Breast epithelium (tissue), 4 donors: Measurements from ENCODE around the gene RAB5B. TPM values are rescaled to one million over a fixed set of nuclear protein-coding genes. Genes with fewer than 3 reads are reported as not detected.
A peak's percentile ranks its signal among the peaks of the same experiment; 100 is the strongest.

Experiments
- DNase-seq, 2 donors: peaks; one replicate each; pipeline ENCODE4 v3.0.0-alpha.2; 2019; ENCODE audit warnings: low spot score in 2 of 2
- H3K27ac ChIP-seq, 2 donors: fragments of 200-600 bp; sonication (generic) in 1 of 2; one replicate each; pipeline ENCODE4 v1.5.1; 2016 to 2019; ENCODE audit warnings: mild to moderate bottlenecking in 1 of 2
- H3K27me3 ChIP-seq, 2 donors: fragments of 200-600 bp; sonication (generic) in 1 of 2; one replicate each; pipeline versions ENCODE4 v1.5.1 to v1.6.0; 2017 to 2019; ENCODE audit warnings: control low read depth in 1 of 2, mild to moderate bottlenecking in 1 of 2
- H3K36me3 ChIP-seq: fragments of 200-600 bp; one replicate; pipeline ENCODE4 v1.5.1; 2019
- H3K4me1 ChIP-seq, 2 donors: fragments of 200-600 bp; sonication (generic); one replicate each; pipeline ENCODE4 v1.5.1; 2016 to 2019; ENCODE audit warnings: control low read depth in 1 of 2
- H3K4me3 ChIP-seq, 3 donors: fragments of 200-600 bp; sonication (generic); 1 replicate in 2 of 3; 2 replicates in 1 of 3; pipeline ENCODE4 v1.5.1; 2016 to 2019; ENCODE audit warnings: mild to moderate bottlenecking in 3 of 3, moderate library complexity in 2 of 3
- H3K9me3 ChIP-seq, 2 donors: fragments of 200-600 bp; sonication (generic) in 1 of 2; one replicate each; pipeline ENCODE4 v1.5.1; 2016 to 2019; ENCODE audit warnings: control low read depth in 1 of 2
- POLR2A ChIP-seq: fragments of 450-650 bp; IDR thresholded peaks from one replicate; pipeline ENCODE4 v1.6.1; 2016; ENCODE audit warnings: antibody characterized with exemption, mild to moderate bottlenecking, moderate library complexity
- POLR2AphosphoS5 ChIP-seq, 3 donors: sonication (generic); formaldehyde crosslinking; IDR thresholded peaks; one replicate each; pipeline ENCODE4 v1.6.1; 2017; ENCODE audit warnings: antibody characterized with exemption in 3 of 3
- intact Hi-C: fragments of 100-400 bp; cut with DNase I; formaldehyde crosslinking; loops from one replicate; pipeline ENCODE4 v1.15.1; 2023; ENCODE audit warnings: low total_unique reads
- total RNA-seq, 3 donors: library from RNA; depleted of rRNA; stranded (reverse); fragments of >200 nt; gene quantifications; one replicate each; pipeline ENCODE4 v1.1.0, GENCODE V29; 2016
- TF ChIP-seq, protein P1 (sequence below), 3 donors: fragments of 450-650 bp; IDR thresholded peaks; one replicate each; pipeline ENCODE4 v1.5.1; 2016 to 2017; ENCODE audit warnings: antibody characterized with exemption in 3 of 3, mild to moderate bottlenecking in 3 of 3, moderate library complexity in 3 of 3

The RAB5B gene, protein sequence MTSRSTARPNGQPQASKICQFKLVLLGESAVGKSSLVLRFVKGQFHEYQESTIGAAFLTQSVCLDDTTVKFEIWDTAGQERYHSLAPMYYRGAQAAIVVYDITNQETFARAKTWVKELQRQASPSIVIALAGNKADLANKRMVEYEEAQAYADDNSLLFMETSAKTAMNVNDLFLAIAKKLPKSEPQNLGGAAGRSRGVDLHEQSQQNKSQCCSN
- 10 to 100 TPM; 74.9 to 98.8 (median 75.7) TPM for total RNA-seq

DNA sequence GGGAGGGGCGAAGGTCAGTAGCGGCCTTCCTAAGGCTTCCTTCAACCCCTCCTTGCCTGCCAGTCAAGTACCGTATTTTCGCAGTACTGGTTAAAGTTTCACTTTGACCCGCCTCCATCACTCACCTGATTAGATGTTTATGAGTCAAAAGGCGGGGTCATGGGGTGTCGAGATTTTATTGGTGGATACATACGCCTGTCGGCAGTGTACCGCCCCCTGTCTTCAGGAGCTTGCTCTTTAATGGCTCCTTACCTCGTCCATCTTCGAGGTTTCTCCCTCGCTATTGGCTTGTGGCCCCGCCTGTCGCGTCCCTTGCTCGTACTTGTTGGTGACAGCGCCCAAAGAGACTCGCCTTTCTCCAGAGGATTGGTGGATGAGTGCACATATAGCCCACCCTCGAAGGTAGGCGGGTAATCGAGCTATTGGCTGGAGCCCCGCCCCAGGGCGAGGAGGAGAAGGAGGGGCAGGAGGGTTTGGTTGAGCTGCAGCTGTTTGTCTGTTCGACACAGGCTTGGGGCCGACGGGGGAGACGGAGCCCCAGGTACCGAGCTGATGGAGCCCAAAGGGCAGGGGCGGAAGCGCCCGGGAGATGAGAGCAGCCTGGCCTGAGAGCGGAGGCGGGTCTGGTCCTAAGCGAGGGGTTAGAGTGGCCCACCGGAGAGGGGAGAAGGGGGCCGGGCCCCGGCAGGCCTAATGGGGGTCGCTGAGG lies at the start of gene RAB5B:
TSS of gene RAB5B (plus strand) at position 480 of the 709 bp plus-strand sequence. CDS start 12,883 bp downstream, outside the sequence.
- Histone ChIP-seq H3K9me3 (no peaks in the 10 kb centered on the region), H3K4me1 (no peaks in the 10 kb centered on the region), H3K4me3 (peak within 1 kb of the TSS; percentile 83 to 97 (median 96)), H3K36me3 (no peaks in the 10 kb centered on the region), H3K27me3 (no peaks in the 10 kb centered on the region), H3K27ac (peak within 1 kb of the TSS; percentile 97 to 98)
- TF ChIP-seq POLR2AphosphoS5 (IDR thresholded peaks at IDR 0.05): peak; percentile 90 to 99 (median 91)
- peak; percentile 94 for TF ChIP-seq POLR2A
- TF ChIP-seq, protein P1, sequence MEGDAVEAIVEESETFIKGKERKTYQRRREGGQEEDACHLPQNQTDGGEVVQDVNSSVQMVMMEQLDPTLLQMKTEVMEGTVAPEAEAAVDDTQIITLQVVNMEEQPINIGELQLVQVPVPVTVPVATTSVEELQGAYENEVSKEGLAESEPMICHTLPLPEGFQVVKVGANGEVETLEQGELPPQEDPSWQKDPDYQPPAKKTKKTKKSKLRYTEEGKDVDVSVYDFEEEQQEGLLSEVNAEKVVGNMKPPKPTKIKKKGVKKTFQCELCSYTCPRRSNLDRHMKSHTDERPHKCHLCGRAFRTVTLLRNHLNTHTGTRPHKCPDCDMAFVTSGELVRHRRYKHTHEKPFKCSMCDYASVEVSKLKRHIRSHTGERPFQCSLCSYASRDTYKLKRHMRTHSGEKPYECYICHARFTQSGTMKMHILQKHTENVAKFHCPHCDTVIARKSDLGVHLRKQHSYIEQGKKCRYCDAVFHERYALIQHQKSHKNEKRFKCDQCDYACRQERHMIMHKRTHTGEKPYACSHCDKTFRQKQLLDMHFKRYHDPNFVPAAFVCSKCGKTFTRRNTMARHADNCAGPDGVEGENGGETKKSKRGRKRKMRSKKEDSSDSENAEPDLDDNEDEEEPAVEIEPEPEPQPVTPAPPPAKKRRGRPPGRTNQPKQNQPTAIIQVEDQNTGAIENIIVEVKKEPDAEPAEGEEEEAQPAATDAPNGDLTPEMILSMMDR (IDR thresholded peaks at IDR 0.05): peak in 1 of 3 donors; percentile 10
- peak; percentile 99 to 100 for DNase-seq
- intact Hi-C loops: loop anchor here (10.0 kb wide), 1 partner anchor 1131 kb away; no protein-coding TSS in a partner anchor

DNA sequence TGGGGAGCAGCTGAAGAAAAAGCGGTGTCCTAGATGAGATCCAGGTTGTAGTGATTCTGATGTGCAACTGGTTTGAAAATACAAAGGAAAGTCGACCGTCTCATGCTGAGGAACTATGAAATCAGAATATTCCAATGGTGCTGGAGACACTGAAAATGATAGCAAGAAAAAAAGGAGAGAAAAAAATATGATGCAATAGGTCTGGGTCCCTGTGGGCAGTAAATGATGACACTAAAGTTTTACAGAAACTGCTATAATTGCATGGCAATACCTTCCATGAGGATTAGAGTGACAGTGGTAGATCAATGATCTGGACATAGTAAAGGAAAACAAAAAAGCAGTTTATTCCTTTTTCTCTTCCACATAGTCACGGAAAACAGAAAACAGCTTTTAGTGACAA lies 48.5 kb upstream of the RAB5B start:
- Histone ChIP-seq H3K4me1 (no peaks in the 10 kb centered on the region), H3K36me3 (no peaks in the 10 kb centered on the region), H3K9me3 (no peaks in the 10 kb centered on the region), H3K27me3 (no peaks in the 10 kb centered on the region), H3K27ac (no peak overlapping the region), H3K4me3 (no peak overlapping the region)
- intact Hi-C loops: no loop called here
- TF ChIP-seq POLR2AphosphoS5 (IDR thresholded peaks at IDR 0.05): no peak
- TF ChIP-seq, protein P1 (IDR thresholded peaks at IDR 0.05): no peak
- no peak for TF ChIP-seq POLR2A
- no peak for DNase-seq

DNA sequence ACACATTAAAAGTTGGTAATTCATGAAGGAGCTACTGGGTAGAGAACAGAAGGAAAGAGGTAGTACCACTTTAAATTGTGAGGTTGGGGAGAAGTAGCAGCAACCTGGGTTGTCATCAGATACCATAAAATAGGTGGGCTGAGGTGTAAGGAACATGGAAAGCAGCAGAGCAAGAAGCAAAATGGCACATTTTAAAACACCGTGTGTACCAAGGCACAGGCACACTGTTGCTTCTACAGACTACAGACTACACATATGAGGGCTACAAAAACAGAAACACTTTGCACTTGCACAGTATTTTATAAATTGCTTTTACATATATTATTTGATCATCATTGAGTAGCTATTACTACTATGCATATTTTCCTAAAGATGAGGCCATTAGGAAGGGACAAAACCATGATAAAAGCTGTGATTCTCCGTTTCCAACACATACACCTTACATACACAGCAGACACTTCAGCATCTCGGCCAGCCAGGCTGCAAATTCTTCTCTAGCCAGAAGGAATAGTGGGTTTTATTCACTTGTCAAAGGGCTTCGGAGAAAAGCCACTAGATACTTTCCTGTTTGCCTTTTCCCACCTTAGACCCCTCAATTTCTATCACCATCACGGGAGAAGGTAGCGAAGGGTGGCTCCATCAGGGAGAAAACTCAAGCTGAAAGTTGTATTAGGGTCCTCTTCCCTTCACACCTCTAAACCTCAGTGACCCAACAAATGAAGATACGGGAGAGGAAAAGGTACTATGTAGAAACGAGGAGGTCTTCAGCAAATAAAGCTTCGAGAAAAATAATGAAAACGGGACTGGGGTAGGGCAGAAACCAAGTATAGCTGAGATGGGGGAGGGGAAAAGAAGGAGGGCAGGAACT lies 47.8 kb upstream of the RAB5B start:
- intact Hi-C loops: no loop called here
- Histone ChIP-seq H3K4me1 (peaks cover 4% of the 10 kb centered on the region in 2 donors), H3K36me3 (no peaks in the 10 kb centered on the region), H3K27ac (peak overlapping the region; percentile 97 to 99), H3K9me3 (no peaks in the 10 kb centered on the region), H3K4me3 (peak overlapping the region; percentile 79 to 95 (median 95)), H3K27me3 (no peaks in the 10 kb centered on the region)
- no peak for DNase-seq
- no peak for TF ChIP-seq POLR2A
- no peak for TF ChIP-seq POLR2AphosphoS5 (IDR thresholded peaks at IDR 0.05)
- TF ChIP-seq, protein P1 (IDR thresholded peaks at IDR 0.05): no peak

DNA sequence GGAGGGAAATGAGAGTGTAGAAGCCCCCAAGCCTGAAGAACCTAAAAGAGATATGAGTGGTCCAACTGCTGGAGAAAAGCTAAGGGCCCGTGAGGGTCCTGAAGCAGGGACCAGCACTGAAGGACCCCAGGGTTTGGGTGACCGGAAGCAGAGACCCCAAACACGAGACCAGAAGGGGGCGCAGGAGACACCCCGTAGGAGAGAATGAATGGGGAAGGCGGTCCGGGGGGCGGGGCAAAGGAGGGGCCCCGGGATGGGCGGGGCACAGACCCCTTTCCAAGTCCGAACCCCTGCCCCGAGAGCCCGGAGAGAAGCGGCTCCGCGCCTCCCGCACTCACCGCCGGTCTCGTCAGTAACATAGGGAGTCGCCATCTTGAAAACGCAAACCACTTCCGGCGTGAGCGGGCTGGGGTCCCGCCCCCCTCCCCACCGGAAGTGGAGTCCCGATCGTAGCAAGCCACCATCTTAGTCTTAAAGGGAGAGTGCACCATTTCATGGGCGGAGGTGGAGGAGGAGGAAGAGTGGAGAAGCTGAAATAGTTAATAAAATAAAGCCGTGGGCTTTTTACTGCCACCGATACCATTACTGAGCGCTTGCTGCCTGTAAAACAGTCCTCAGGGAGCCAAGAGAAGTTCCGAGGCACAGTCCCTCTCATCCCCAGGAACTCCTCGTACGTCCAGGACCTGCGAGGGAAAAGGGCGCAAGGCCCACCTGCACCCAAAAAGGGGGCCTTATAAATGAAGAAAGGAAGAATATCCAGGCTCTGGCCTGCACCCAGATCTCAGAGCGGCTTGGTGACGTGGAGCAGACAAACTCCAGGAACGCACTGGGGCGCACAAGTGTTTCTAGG lies 46.9 kb upstream of the RAB5B start:
- H3K27ac ChIP-seq: peak overlapping the region; percentile 97 to 99
- H3K4me1 ChIP-seq: peaks cover 4 to 5% of the 10 kb centered on the region in 2 donors
- peak overlapping the region; percentile 79 to 95 (median 95) for H3K4me3 ChIP-seq
- H3K27me3 ChIP-seq: no peaks in the 10 kb centered on the region
- intact Hi-C loops: no loop called here
- no peaks in the 10 kb centered on the region for H3K36me3 ChIP-seq
- no peaks in the 10 kb centered on the region for H3K9me3 ChIP-seq
- TF ChIP-seq, protein P1 (IDR thresholded peaks at IDR 0.05): peak; percentile 21 to 55 (median 54)
- TF ChIP-seq POLR2A: peak; percentile 38
- peak in 2 of 3 donors; percentile 27 to 69 for TF ChIP-seq POLR2AphosphoS5 (IDR thresholded peaks at IDR 0.05)
- peak; percentile 87 to 88 for DNase-seq
